HG03095 (cell line): ENCODE measurements around the gene CREBL2.
"Not testable (repeated sequence)": the region's sequence is repeated elsewhere in the genome, so short reads cannot be mapped to it uniquely, and the experiment has no call there.

ENCODE experiments used
- ATAC-seq: cut with Tn5 transposase; IDR thresholded peaks from one replicate; pipeline ENCODE4 v1.9.1; 2021; ENCODE audit warnings: moderate library complexity; ENCODE audit not compliant: unreplicated experiment

The CREBL2 gene

GRCh38 chr12:12611512-12612306 lies at the start of gene CREBL2:
CREBL2 (plus strand) TSS chr12:12611876; CDS start chr12:12612173, 297 bp downstream.
- ATAC-seq: peak; percentile 60

GRCh38 chr12:12562016-12562483 lies 49.6 kb upstream of the CREBL2 start:
- no peak for ATAC-seq

GRCh38 chr12:12562585-12563261 lies 49.0 kb upstream of the CREBL2 start, which contains the start of gene DUSP16:
DUSP16 (minus strand) TSS chr12:12562863; CDS start chr12:12521098, 41,765 bp downstream.
- ATAC-seq: peak; percentile 66

GRCh38 chr12:12563290-12563928 lies 48.3 kb upstream of the CREBL2 start:
- ATAC-seq: no peak

- no peak for ATAC-seq
Observed at GRCh38 chr12:12564911-12565310, 46.8 kb upstream of the CREBL2 start.

- not testable (repeated sequence) for ATAC-seq
Observed at GRCh38 chr12:12565971-12566370, 45.7 kb upstream of the CREBL2 start.

GRCh38 chr12:12572659-12573058 lies 39.0 kb upstream of the CREBL2 start:
- no peak for ATAC-seq

- ATAC-seq: no peak
Observed at GRCh38 chr12:12577786-12578185, 33.9 kb upstream of the CREBL2 start.

- not testable (repeated sequence) for ATAC-seq
Observed at GRCh38 chr12:12580716-12581115, 31.0 kb upstream of the CREBL2 start.

- ATAC-seq: no peak
Observed at GRCh38 chr12:12582193-12582881, 29.3 kb upstream of the CREBL2 start.

- peak; percentile 86 for ATAC-seq
Observed at GRCh38 chr12:12582895-12583303, 28.8 kb upstream of the CREBL2 start.

- no peak for ATAC-seq
Observed at GRCh38 chr12:12583510-12584178, 28.0 kb upstream of the CREBL2 start.

- no peak for ATAC-seq
Observed at GRCh38 chr12:12585115-12585863, 26.4 kb upstream of the CREBL2 start.

- no peak for ATAC-seq
Observed at GRCh38 chr12:12586879-12587675, 24.6 kb upstream of the CREBL2 start.

- no peak for ATAC-seq
Observed at GRCh38 chr12:12587878-12588277, 23.8 kb upstream of the CREBL2 start.

GRCh38 chr12:12588436-12588835 lies 23.2 kb upstream of the CREBL2 start:
- not testable (repeated sequence) for ATAC-seq

GRCh38 chr12:12590961-12591360 lies 20.7 kb upstream of the CREBL2 start:
- no peak for ATAC-seq

GRCh38 chr12:12592930-12593329 lies 18.7 kb upstream of the CREBL2 start:
- no peak for ATAC-seq

- ATAC-seq: not testable (repeated sequence)
Observed at GRCh38 chr12:12595929-12596328, 15.7 kb upstream of the CREBL2 start.
